ENCODE results near the gene EEF1G. TPM values are rescaled to one million over a fixed set of nuclear protein-coding genes. Genes with fewer than 3 reads are reported as not detected.

Gene EEF1G
- total and polyA plus RNA-seq, 2 of the 13 experiments (the other 11 are each of a cell fraction or from before 2014, with no cell fraction given): 1,787 to 2,144 TPM

GRCh38 chr11:62546244-62546928 is 27.3 kb downstream of the EEF1G start, which contains the start of gene AHNAK (continued):
- no peak for TF ChIP-seq ZNF674 (CRISPR knock-in tag; IDR thresholded peaks at IDR 0.05; ENCODE audit: low read depth)
- TF ChIP-seq ZNF513 (CRISPR knock-in tag; conservative IDR thresholded peaks at IDR 0.05): 0 out of 2 replicates have a peak, but pooled peaks have one; percentile 78
- no peak for TF ChIP-seq ZNF619 (CRISPR knock-in tag; IDR thresholded peaks at IDR 0.05)
- no peak for TF ChIP-seq ZBTB46 (CRISPR knock-in tag; IDR thresholded peaks at IDR 0.05; ENCODE audit: borderline replicate concordance)
- TF ChIP-seq ZFAT (CRISPR knock-in tag; conservative IDR thresholded peaks at IDR 0.05): no peak
- no peak; the same call in 1 of the 2 replicates for TF ChIP-seq PATZ1 (CRISPR knock-in tag; IDR thresholded peaks at IDR 0.05)
- no peak for TF ChIP-seq PHF21A (CRISPR knock-in tag; IDR thresholded peaks at IDR 0.05)
- no peak for TF ChIP-seq SOX6 (IDR thresholded peaks at IDR 0.05)
- no peak for TF ChIP-seq SOX6 (CRISPR knock-in tag; IDR thresholded peaks at IDR 0.05)
- TF ChIP-seq NPAS2 (CRISPR knock-in tag; IDR thresholded peaks at IDR 0.05; ENCODE audit: borderline replicate concordance): no peak
- TF ChIP-seq CC2D1A (CRISPR knock-in tag; IDR thresholded peaks at IDR 0.05): no peak
- no peak for TF ChIP-seq JDP2 (CRISPR knock-in tag; IDR thresholded peaks at IDR 0.05; ENCODE audit: borderline replicate concordance)
- TF ChIP-seq HINFP (CRISPR knock-in tag; IDR thresholded peaks at IDR 0.05; ENCODE audit: low read depth): no peak
- no peak for TF ChIP-seq RCOR2 (CRISPR knock-in tag; IDR thresholded peaks at IDR 0.05)
- TF ChIP-seq NFE2L1 (CRISPR knock-in tag; IDR thresholded peaks at IDR 0.05; ENCODE audit: borderline replicate concordance): no peak
- no peak for TF ChIP-seq TEAD2 (CRISPR knock-in tag; IDR thresholded peaks at IDR 0.05)
- TF ChIP-seq ZSCAN29 (CRISPR knock-in tag; conservative IDR thresholded peaks at IDR 0.05): no peak
- TF ChIP-seq ATAD3A (CRISPR knock-in tag; IDR thresholded peaks at IDR 0.05): no peak
- no peak for TF ChIP-seq MLLT10 (CRISPR knock-in tag; IDR thresholded peaks at IDR 0.05)
- TF ChIP-seq SIX1 (CRISPR knock-in tag; IDR thresholded peaks at IDR 0.05; ENCODE audit: borderline replicate concordance): no peak
- no peak for TF ChIP-seq ZKSCAN1 (IDR thresholded peaks at IDR 0.05; ENCODE audit: low read length)
- TF ChIP-seq XRCC5 (optimal IDR thresholded peaks at IDR 0.05; ENCODE audit: low read length): no peak
- no peak for TF ChIP-seq ZNF670 (CRISPR knock-in tag; IDR thresholded peaks at IDR 0.05; ENCODE audit: borderline replicate concordance)
- no peak for TF ChIP-seq EZH2 (conservative IDR thresholded peaks at IDR 0.05; ENCODE audit: low read depth, low read length)

Data from HepG2 (cell line).